NCI-H345 treated with DMSO at 0.1 percent for 48 hours (cell line): ENCODE data around the gene CD70.
"Not testable (repeated sequence)": the region's sequence is repeated elsewhere in the genome, so short reads cannot be mapped to it uniquely, and the experiment has no call there.

Experiments
- DNase-seq: peaks from one replicate; lab custom pipeline; 2025; ENCODE audit not compliant: unreplicated experiment; lab: John Stamatoyannopoulos, UW

CD70 gene

GRCh38 chr19:6572217-6572616 lies 18.7 kb downstream of the CD70 start:
- no peak for DNase-seq

- DNase-seq, result no peak
Measured at GRCh38 chr19:6571167-6571566, 19.8 kb downstream of the CD70 start.

GRCh38 chr19:6570764-6571163 lies 20.2 kb downstream of the CD70 start:
- DNase-seq, result no peak

- DNase-seq, result no peak
Measured at GRCh38 chr19:6568816-6569215, 22.1 kb downstream of the CD70 start.

GRCh38 chr19:6568010-6568526 lies 22.9 kb downstream of the CD70 start:
- no peak for DNase-seq

- DNase-seq, result not testable (repeated sequence)
Measured at GRCh38 chr19:6566727-6567126, 24.2 kb downstream of the CD70 start.

- no peak for DNase-seq
Measured at GRCh38 chr19:6564393-6564792, 26.6 kb downstream of the CD70 start.

GRCh38 chr19:6562437-6562836 lies 28.5 kb downstream of the CD70 start:
- not testable (repeated sequence) for DNase-seq

- no peak for DNase-seq
Measured at GRCh38 chr19:6556480-6557195, 34.3 kb downstream of the CD70 start.

- DNase-seq, result no peak
Measured at GRCh38 chr19:6556043-6556449, 34.9 kb downstream of the CD70 start.

GRCh38 chr19:6551607-6552450 lies 39.1 kb downstream of the CD70 start:
- no peak for DNase-seq

- DNase-seq, result no peak
Measured at GRCh38 chr19:6551091-6551490, 39.9 kb downstream of the CD70 start.

- DNase-seq, result not testable (repeated sequence)
Measured at GRCh38 chr19:6550679-6551078, 40.3 kb downstream of the CD70 start.

GRCh38 chr19:6543866-6544347 lies 47.0 kb downstream of the CD70 start:
- DNase-seq, result no peak

GRCh38 chr19:6540918-6541689 lies 49.8 kb downstream of the CD70 start:
- no peak for DNase-seq

GRCh38 chr19:6539514-6539913 lies 51.4 kb downstream of the CD70 start:
- DNase-seq, result no peak
